Suprapubic skin (tissue), 4 donors: ENCODE results near the gene TMEM50A. TPM values are rescaled to one million over a fixed set of nuclear protein-coding genes. Genes with fewer than 3 reads are reported as not detected.
"Not testable (repeated sequence)": the region's sequence is repeated elsewhere in the genome, so short reads cannot be mapped to it uniquely, and the experiment has no call there.

Experiments
- DNase-seq, 2 donors: peaks; one replicate each; pipeline ENCODE4 v3.0.0-alpha.2; 2019; ENCODE audit warnings: low spot score in 2 of 2
- H3K27ac ChIP-seq: fragments of 200-600 bp; sonication (generic); one replicate; pipeline ENCODE4 v1.5.1; 2019
- H3K27me3 ChIP-seq: fragments of 200-600 bp; sonication (generic); one replicate; pipeline ENCODE4 v1.5.1; 2019
- H3K36me3 ChIP-seq: fragments of 200-600 bp; sonication (generic); one replicate; pipeline ENCODE4 v1.5.1; 2019
- H3K4me1 ChIP-seq: fragments of 200-600 bp; sonication (generic); one replicate; pipeline ENCODE4 v1.5.1; 2019
- H3K4me3 ChIP-seq: fragments of 200-600 bp; sonication (generic); one replicate; pipeline ENCODE4 v1.5.1; 2019; ENCODE audit warnings: mild to moderate bottlenecking
- H3K9me3 ChIP-seq: fragments of 200-600 bp; sonication (generic); one replicate; pipeline ENCODE4 v1.5.1; 2019
- CTCF ChIP-seq, 2 donors: fragments of 200-600 bp in 1 of 2; fragments of 450-650 bp in 1 of 2; sonication (generic) in 1 of 2; IDR thresholded peaks; one replicate each; pipeline ENCODE4 v1.5.1; 2016 to 2019; ENCODE audit warnings: antibody characterized with exemption in 2 of 2, mild to moderate bottlenecking in 1 of 2, moderate library complexity in 1 of 2
- EP300 ChIP-seq: sonication (generic); formaldehyde crosslinking; IDR thresholded peaks from one replicate; pipeline ENCODE4 v1.6.1; 2017; ENCODE audit warnings: antibody characterized with exemption
- POLR2A ChIP-seq, 2 donors: fragments of 450-650 bp; IDR thresholded peaks; one replicate each; pipeline ENCODE4 v1.6.1; 2017; ENCODE audit warnings: antibody characterized with exemption in 2 of 2, mild to moderate bottlenecking in 2 of 2, moderate library complexity in 2 of 2
- POLR2AphosphoS5 ChIP-seq, 3 donors: sonication (generic); formaldehyde crosslinking; IDR thresholded peaks; one replicate each; pipeline ENCODE4 v1.6.1; 2017; ENCODE audit warnings: antibody characterized with exemption in 3 of 3
- whole genome bisulfite sequencing: methylation state at CpG from one replicate; pipeline ENCODE4 v1.1.5; 2018; 5-methylcytosine and 5-hydroxymethylcytosine counted together
- total RNA-seq, 4 donors: library from RNA; depleted of rRNA; stranded (reverse); fragments of >200 nt; gene quantifications; one replicate each; pipeline ENCODE4 v1.1.0, GENCODE V29; 2016

TMEM50A gene
- total RNA-seq, 4 donors from 2014 or later = 57.6 to 87.9 (median 72.8) TPM

DNA sequence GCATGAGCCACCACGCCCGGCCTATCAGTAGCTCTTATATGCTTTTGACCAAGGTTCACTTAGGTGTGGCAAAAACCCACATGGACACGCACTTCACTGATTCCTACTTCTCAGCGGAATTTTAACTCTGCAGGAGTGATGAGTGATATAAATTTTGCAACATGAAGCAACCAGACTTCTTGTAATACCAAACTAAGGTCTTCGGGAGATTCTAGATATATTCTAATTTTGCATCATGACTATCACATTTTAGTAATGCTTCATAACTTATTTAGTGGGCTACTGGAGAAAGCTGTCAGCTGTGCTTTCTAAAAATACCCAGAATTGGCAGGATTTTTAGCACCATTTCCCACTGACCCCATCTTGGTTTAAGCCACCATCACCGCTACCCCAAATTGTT, 54.7 kb downstream of the TMEM50A start:
- DNase-seq = no peak
- Histone ChIP-seq H3K27ac (no peak overlapping the region), H3K4me1 (no peaks in the 10 kb centered on the region), H3K9me3 (no peaks in the 10 kb centered on the region), H3K36me3 (no peaks in the 10 kb centered on the region), H3K4me3 (no peak overlapping the region), H3K27me3 (no peaks in the 10 kb centered on the region)
- WGBS = 96% methylated on average over 6 of the region's 6 CpGs
- TF ChIP-seq POLR2A (IDR thresholded peaks at IDR 0.05) = no peak
- TF ChIP-seq EP300 = no peak
- TF ChIP-seq CTCF (IDR thresholded peaks at IDR 0.05) = no peak
- no peak for TF ChIP-seq POLR2AphosphoS5 (IDR thresholded peaks at IDR 0.05)

DNA sequence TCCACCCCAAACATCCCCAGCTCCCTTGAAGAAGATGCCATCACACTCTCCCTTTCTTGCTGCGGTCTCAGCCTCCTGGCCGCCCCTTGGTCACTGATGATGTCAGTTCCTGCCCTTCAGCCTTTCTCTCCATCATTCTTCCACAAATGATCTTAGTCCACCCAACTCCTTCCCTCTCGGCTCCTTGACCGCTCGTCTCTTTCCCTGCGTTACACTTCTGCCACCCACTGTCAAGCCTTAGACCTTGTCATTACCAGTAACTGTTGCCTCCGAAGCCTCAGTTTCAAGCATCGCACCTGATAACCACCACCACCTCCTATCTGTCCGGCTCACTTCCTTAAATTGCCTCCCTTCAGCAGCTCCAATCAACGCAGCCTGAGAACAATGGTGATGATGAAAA, 59.4 kb downstream of the TMEM50A start:
- not testable (repeated sequence) for H3K9me3 ChIP-seq, H3K4me3 ChIP-seq, H3K4me1 ChIP-seq, H3K27ac ChIP-seq, DNase-seq, H3K27me3 ChIP-seq, H3K36me3 ChIP-seq
- 59% methylated on average over 6 of the region's 10 CpGs for WGBS

DNA sequence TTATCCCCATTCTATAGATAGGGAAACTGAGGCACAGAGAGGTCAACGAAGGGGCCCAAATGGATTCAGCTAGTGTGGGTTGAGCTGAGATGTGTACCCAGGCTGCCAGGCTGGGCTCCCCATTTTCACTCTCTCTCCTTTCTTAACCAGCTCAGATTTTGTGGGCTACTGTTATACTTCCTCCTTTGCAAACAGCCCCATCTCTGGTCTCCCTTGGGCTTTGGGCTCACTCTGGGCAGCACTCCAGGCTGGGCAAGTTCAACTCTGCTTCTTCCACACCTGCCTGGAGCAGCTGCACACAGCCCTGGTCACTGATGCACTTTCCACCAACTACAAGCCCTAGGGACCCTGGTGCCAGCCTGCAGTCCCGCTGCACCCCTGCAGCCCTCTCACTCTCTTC, 59.9 kb downstream of the TMEM50A start:
- H3K9me3 ChIP-seq, H3K27ac ChIP-seq, DNase-seq, H3K27me3 ChIP-seq, H3K4me3 ChIP-seq, H3K36me3 ChIP-seq, H3K4me1 ChIP-seq: not testable (repeated sequence)
- WGBS = no CpG with 5 or more reads among the region's 2 CpGs

DNA sequence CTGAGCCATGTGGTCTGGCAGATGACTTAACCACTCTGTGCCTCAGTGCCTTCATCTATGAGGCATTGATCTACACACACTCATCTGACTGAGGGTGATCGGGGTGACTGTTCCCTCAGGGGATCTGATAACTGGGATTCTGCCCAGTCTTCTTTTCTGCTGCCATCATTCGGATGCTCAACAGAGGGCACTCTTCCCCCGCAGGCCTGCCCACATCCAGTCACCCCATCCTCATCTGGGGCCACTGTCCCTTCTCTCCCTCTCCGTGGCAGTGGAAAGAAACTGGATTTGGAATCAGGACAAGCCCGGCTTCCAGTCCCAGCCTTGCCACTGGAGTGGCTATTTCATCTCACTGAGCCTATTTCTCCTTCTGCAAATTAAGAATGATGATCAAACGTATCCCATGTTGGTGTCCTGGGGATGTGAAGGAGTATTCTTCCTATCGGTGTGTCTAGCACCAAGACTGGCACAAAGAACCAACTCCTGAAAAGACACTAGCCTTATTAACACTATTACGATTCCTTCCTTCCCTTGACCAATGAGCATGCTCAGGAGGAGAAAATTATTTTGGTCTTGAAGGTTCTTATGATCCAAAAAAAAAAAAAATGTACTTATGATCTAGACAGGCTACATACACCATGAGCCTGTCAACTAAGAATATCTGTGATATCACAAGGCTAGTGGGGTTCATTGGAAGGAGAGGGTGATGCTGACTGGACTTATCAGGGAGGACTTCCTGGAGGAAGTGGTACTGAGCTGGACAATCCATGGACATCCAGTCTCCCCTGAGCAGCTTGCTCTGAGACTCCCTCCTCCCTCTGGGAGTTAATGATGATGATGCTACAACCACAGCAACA, 65.0 kb downstream of the TMEM50A start:
- not testable (repeated sequence) for H3K27me3 ChIP-seq, H3K4me3 ChIP-seq, H3K27ac ChIP-seq, DNase-seq, H3K36me3 ChIP-seq, H3K4me1 ChIP-seq, H3K9me3 ChIP-seq
- 30% methylated on average over 4 of the region's 8 CpGs for WGBS
- TF ChIP-seq CTCF (IDR thresholded peaks at IDR 0.05) = peak in 1 of 2 donors; percentile 24

DNA sequence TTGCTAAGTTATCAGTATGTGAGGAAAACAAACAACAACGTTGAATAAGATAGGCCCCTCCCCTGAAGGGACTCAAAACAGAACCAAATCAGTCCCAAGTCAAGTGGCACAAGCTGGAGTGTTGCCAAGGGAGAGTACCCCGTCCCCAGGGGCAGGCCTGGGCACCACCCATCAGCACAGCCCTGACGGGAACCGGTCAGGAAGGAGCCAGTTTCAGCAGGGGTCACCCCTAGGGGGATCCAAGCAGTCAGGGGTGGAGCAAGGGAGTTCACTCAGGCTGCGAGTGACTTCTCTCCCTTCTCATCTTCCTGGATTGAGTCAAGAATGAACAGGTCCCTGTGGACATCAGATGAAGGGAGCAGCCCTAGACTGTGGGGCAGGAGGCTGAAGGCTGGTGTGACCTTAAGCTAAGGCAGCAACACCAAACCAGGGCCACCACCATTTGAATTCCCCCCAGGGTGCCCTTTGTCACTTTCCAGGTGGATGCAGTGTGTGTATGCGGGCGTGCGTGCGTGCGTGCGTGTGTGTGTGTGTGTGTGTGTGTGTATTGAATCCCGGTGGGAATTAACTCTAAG, 67.7 kb downstream of the TMEM50A start:
- DNase-seq, H3K27ac ChIP-seq, H3K36me3 ChIP-seq, H3K4me1 ChIP-seq, H3K9me3 ChIP-seq, H3K4me3 ChIP-seq, H3K27me3 ChIP-seq: not testable (repeated sequence)
- no CpG with 5 or more reads among the region's 12 CpGs for WGBS

- WGBS = 87% methylated on average over 10 of the region's 10 CpGs
- not testable (repeated sequence) for H3K4me3 ChIP-seq, H3K9me3 ChIP-seq, H3K27ac ChIP-seq, DNase-seq, H3K36me3 ChIP-seq, H3K27me3 ChIP-seq, H3K4me1 ChIP-seq
Measured at GRCh38 chr1:25409641-25410427, 71.7 kb downstream of the TMEM50A start.

Other genes starting within 250 kb of the TMEM50A start
- 10 to 100 TPM; 37.2 to 57.9 (median 46.2) TPM for gene SYF2, start 105.8 kb upstream of the TMEM50A start, total RNA-seq
- gene RSRP1, start 90.9 kb upstream of the TMEM50A start, total RNA-seq = 100 to 1,000 TPM in 3 of 4 donors, 10 to 100 TPM in 1; 78.9 to 304 (median 120) TPM
- gene RHD, start 65.8 kb upstream of the TMEM50A start, total RNA-seq = not detected
- gene RHCE, start 82.5 kb downstream of the TMEM50A start, total RNA-seq = 1 to 10 TPM in 1 of 4 donors, under 1 TPM in 2, not detected in 1; 0.34 to 1.1 (median 0.56) TPM
- gene MACO1, start 92.6 kb downstream of the TMEM50A start, total RNA-seq = 10 to 100 TPM; 13.2 to 22.0 (median 16.0) TPM
- gene LDLRAP1, start 205.3 kb downstream of the TMEM50A start, total RNA-seq = 10 to 100 TPM; 28.0 to 50.5 (median 40.7) TPM